ENCODE measurements around the gene SFT2D3.

- TF ChIP-seq USF2 (IDR thresholded peaks at IDR 0.05; ENCODE audit: low read length) = no peak
- TF ChIP-seq MAX (IDR thresholded peaks at IDR 0.05) = no peak
- no peak for TF ChIP-seq CTCF (IDR thresholded peaks at IDR 0.05; ENCODE audit: control extremely low read depth in 1 of 3, insufficient read depth in 1 of 3, low read depth in 1 of 3, low read length in 3 of 3)
Observed at GRCh38 chr2:127739800-127740199, 38.5 kb downstream of the SFT2D3 start.

Data from H1 (cell line).